Glomerular endothelial cell (primary cell): ENCODE measurements around the gene RUVBL2. TPM values are rescaled to one million over a fixed set of nuclear protein-coding genes. Genes with fewer than 3 reads are reported as not detected.
"Not testable (repeated sequence)": the region's sequence is repeated elsewhere in the genome, so short reads cannot be mapped to it uniquely, and the experiment has no call there.

Source experiments
- DNase-seq: peaks from one replicate; pipeline ENCODE4 v3.0.0-alpha.2; 2011; ENCODE audit warnings: low read depth, low spot score; ENCODE audit errors: extremely low read depth
- total RNA-seq: library from RNA; depleted of rRNA; stranded (reverse); fragments of >200 nt; gene quantifications from 2 replicates; pipeline ENCODE4 v1.2.3, GENCODE V29; 2015

RUVBL2 gene
- total RNA-seq, 1 donor from 2014 or later, result 133 TPM

DNA sequence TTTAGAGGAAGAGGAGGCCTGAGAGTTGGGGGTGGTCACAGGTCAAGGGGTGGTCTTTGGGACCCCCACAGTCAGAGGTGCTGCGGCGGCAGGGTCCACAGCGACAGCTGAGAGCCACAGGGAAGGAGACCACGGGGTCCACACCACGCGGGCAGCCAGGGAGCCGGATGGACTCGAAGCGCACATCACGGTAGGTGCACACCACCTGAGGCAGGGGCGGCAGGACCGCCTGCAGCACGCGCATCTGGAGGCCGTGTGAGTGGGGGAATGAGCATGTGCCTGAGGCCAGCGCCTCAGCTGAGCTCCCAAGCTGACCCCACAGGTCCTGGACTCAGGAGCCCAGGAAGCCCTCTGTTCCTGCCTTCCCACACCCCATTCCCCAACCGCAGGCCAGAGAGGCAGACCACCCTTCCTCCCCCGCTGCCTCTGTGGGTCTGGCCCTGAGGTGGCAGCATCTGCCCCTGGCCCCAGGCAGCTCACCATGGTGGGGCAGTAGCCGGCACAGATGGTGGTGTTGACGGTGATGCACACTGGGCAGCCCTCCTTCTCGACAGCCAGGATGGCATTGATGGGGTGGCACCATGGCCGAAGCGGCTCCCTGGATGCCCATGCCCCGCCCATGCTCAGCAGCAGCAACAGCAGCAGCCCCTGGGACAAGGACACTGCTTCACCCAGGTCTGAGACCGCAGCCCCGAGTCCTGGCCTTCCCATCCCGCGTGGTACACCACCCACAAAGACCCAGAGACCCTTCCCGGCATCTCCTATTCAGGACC, 22.6 kb downstream of the RUVBL2 start:
- DNase-seq, result no peak

DNA sequence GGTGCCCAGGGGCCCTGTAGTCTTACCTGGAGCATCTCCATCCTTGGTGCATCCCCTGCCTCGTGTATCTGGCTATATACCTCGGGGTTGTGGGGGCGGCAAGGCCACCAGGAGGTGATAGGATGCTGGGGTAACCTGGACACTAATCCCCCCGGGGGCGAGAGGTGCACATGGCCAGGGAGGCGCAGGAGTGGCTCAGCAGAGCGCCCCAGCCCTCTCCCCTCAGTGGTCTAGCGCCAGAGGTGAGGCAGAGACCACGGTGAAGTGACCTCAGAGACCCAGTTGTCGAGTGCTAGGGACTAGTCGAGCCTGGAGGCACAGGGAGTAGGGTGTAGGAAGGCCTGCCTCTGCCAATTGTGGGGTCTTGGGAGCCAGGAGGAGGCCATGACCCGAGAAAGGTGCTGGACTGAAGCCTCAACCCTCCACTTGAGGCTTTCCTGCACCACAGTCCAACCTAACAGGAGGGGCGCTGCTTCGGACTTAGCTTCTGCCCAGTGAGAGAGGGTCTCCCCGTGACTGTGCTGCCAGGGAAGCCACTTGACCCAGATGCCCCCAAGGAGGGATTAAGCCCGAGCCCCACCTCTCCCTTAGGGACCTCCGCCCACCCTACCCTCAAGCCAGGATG, 23.5 kb downstream of the RUVBL2 start, which contains the start of gene LHB:
Gene LHB (minus strand): TSS at position 51 of the 625 bp plus-strand sequence. CDS start 10 bp downstream, at position 41.
- no peak for DNase-seq

GRCh38 chr19:49017666-49018351, 24.1 kb downstream of the RUVBL2 start:
- DNase-seq, result no peak

DNA sequence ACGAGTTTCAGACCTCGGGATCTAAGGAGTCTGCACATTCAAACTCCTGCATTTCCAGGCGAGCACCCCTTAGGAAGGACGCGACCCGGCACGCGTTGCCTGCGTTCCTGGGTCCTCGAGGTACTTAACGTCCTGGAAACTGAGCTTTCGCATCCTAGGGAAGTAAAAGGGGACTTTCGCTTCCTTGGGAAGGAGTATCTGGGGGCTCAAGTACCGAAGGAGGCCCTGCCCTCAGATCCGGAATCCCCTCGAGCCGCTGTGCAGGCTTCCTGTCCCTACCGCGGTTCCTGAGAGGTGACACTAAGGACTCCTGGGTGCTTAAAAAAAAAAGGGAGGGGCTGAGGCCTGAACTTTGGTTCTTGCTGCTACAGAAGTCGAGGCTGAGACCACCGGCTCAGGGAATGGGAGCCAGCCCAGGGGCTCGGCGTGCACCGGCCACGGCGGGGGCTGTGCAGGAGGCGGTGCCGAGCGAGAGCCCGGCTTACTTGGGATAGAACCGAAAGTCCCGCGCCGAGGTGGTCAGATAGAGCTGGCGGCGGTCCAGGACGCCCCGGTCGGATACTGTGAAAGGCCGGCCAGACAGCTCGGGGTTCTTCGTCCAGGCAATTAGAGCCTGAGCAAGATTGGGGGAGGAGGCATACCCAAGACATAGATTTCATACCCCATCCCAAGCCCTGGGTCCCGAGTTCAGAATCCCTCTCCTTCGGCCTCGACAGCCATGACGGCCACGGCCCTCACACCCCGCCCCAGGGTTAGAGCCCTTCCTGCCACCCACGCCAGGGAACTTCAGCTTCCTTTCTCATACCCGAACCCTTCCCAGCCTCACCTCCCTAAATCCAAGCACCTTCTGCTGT, 24.9 kb downstream of the RUVBL2 start:
- DNase-seq, result not testable (repeated sequence)

GRCh38 chr19:49019242-49019932, 25.7 kb downstream of the RUVBL2 start:
- DNase-seq, result no peak

- no peak for DNase-seq
These were observed 26.7 kb downstream of the RUVBL2 start for GRCh38 chr19:49020342-49020741.

DNA sequence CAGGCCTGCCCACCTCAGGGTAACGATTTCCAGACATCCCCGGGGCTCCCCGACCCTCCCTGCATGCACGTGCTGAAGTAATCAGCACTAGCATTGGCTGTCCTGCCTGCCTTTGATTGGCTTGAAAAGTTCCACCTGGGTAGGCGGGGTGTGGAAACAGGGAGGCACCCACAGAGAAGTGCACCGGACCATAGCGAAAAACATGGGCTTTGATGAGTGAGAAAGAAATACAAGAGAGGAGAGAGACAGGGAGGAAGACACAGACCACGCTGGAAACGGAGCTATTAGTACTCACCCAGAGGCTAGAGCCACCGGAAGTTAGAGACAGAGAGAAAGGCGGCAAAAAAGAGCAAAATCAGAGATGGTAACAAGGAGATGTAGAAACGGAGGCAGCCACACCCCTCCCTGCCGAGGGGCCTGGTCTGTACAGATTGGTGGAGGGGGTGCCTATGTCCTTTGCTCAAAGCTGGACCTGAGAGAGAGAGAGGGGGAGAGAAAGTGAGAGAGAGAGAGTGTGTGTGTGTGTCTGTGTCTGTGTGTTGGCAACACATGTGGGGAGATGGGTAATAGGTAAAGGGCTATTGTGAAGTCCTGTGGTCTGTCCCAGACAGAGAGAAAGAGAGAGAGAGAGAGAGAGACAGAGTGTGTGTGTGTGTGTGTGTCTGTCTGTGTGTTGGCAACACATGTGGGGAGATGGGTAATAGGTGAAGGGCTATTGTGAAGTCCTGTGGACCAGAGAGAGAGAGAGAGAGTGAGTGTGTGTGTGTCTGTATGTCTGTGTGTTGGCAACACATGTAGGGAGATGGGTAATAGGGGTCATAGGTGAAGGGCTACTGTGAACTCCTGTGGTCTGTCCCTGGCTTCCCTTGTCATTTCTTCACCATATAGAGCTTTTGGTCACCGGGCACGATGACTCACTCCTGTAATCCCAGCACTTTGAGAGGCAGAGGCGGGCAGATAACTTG, 27.5 kb downstream of the RUVBL2 start:
- no peak for DNase-seq

DNA sequence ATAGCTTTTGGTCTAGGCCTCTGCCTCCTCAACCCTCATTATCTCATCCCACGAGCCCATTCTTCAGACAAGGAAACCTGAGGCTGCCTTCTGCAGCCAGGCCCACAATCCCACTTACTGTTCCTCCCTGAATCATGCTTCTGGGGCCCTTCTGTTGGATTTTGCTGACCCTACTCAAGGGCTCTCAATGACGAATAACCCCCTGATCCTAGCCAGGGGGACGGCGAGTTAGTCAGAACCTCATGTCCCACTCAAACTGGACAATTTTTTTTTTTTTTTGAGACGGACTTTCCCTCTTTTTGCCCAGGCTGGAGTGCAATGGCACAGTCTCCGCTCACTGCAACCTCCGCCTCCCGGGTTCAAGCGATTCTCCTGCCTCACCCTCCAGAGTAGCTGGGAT, 28.4 kb downstream of the RUVBL2 start:
- DNase-seq, result no peak

GRCh38 chr19:49024233-49024632, 30.5 kb downstream of the RUVBL2 start, which contains the start of gene CGB3:
TSS of gene CGB3 (minus strand) at chr19:49024333. CDS start at chr19:49023971, 362 bp downstream.
- not testable (repeated sequence) for DNase-seq

- not testable (repeated sequence) for DNase-seq
These were observed 31.4 kb downstream of the RUVBL2 start for GRCh38 chr19:49025088-49025487.

DNA sequence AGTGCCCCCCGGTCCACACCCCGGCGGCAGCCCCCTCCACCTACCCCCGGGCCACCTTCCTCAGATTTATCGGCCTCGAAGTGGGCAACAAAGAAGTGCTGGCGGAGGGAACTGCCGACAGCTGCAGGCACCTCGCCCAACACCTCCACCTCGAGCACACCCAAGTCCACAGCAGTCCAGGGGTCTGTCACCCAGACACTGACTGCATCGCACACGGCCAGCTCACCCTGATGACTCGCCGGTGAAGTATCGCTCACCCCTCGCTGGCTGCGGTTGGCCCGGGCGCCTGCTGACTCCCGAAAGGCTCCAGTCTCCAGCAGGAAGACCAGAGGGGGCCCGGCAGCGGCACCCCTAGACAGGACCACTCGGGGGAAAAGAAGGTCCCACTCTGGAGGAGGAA, 31.9 kb downstream of the RUVBL2 start:
- not testable (repeated sequence) for DNase-seq

DNA sequence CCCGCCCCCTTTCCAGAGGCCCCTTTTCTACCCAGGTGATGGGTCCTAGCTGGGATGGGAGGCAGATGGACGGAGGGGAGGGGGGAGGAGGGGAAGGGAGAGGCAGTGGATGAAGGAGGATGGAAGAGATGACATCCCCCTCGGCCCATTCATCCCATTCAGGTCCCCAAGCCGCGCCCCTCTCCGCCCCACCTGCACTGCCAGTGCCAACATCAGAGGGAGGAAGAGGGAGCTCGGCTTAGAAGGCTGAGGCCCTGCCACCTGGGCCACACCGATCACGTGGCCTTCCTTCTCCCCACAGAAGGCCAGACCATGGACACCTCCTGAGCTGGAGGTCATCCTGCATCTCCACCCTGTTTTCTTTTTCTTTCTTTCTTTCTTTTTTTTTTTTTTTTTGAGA, 35.0 kb downstream of the RUVBL2 start:
- not testable (repeated sequence) for DNase-seq

- DNase-seq, result not testable (repeated sequence)
These were observed 36.1 kb downstream of the RUVBL2 start for GRCh38 chr19:49029749-49030148.

DNA sequence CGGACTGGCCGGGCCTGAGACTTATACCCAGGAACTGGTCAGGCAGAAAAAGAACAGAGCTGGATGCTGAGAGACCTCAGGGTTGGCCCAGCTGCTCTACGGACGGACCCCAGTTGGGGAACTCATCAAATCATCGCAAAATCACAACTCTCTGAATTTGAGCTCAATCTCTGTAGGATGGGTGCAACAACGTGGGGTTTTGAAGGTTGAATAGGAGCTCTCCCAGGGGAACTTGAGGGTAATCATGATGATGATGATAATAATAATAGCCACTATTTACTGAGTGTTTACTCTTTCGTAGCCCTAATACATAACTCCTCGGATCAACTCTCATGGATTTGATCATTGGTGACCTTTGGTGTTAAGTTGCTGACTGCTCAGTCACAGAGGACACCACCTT, 36.6 kb downstream of the RUVBL2 start:
- DNase-seq, result not testable (repeated sequence)

DNA sequence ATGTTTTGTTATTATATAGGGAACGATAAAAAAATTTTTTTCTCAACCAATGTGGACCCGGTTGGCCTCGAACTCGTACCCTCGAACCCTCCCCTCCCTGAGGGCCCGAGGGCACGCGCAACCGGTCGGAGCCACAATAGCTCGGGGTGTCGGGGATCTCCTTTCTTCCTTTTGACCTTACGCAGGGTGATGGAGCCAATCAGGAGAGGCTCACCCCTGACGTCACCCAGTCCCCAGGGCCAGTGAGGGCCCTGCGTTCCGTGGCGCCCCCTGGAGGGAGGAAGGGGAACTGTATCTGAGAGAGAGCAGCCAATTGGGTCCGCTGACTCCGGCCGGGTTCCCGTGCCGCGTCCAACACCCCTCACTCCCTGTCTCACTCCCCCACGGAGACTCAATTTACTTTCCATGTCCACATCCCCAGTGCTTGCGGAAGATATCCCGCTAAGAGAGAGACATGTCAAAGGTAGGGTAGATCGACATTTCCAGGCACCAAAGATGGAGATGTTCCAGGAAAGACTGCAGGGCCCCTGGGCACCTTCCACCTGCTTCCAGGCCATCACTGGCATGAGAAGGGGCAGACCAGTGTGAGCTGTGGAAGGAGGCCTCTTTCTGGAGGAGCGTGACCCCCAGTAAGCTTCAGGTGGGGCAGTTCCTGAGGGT, 38.1 kb downstream of the RUVBL2 start, which contains the start of gene CGB2:
Gene CGB2 (plus strand): TSS at position 249 of the 660 bp plus-strand sequence. CDS start 206 bp downstream, at position 455.
- DNase-seq, result not testable (repeated sequence)

GRCh38 chr19:49036815-49037214, 43.1 kb downstream of the RUVBL2 start, which contains the start of gene CGB1:
TSS of gene CGB1 (minus strand) at chr19:49036895. CDS start at chr19:49036711, 184 bp downstream.
- not testable (repeated sequence) for DNase-seq

DNA sequence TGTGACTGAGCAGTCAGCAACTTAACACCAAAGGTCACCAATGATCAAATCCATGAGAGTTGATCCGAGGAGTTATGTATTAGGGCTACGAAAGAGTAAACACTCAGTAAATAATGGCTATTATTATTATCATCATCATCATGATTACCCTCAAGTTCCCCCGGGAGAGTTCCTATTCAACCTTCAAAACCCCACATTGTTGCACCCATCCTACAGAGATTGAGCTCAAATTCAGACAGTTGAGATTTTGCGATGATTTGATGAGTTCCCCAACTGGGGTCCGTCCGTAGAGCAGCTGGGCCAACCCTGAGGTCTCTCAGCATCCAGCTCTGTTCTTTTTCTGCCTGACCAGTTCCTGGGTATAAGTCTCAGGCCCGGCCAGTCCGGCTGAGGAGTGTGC, 44.4 kb downstream of the RUVBL2 start:
- DNase-seq, result not testable (repeated sequence)
